A549 (cell line): ENCODE results near the gene GPS2. TPM values are rescaled to one million over a fixed set of nuclear protein-coding genes. Genes with fewer than 3 reads are reported as not detected.

Experiments used
- ATAC-seq, 2 experiments: fragments of 200-7000 bp in 1 of 2; fragments of >200 bp in 1 of 2; cut with Nextera tagmentation in 1 of 2; cut with Tn5 transposase in 1 of 2; 3 replicates each; pipeline versions ENCODE4 v1.8.0 to v1.9.1; 2018 to 2020; ENCODE audit warnings: mild to moderate bottlenecking in 1 of 2, moderate library complexity in 1 of 2
- CTCF ChIA-PET: fragments of 300-600 bp; sonication (Branson Sonifier 250); formaldehyde crosslinking; extraction: SDS; loops from one replicate; lab custom pipeline; 2021; ENCODE audit warnings: antibody characterized with exemption, inconsistent platforms; lab: Yijun Ruan, JAX
- POLR2A ChIA-PET: fragments of 350-600 bp; formaldehyde crosslinking; extraction: SDS; loops from one replicate; lab custom pipeline; 2021; ENCODE audit warnings: antibody characterized with exemption, inconsistent platforms; lab: Yijun Ruan, JAX
- DNase-seq, 2 experiments: peaks; one replicate each; pipeline versions ENCODE4 v3.0.0 to v3.0.0-alpha.2; 2011 to 2016; ENCODE audit warnings: low read depth in 1 of 2, low spot score in 1 of 2
- FAIRE-seq: peaks from 2 replicates; lab custom pipeline; 2011; peaks lifted over from hg19 to GRCh38; lab: Jason Lieb, UNC
- H3K27ac ChIP-seq, 2 experiments: fragments of >200 bp; sonication (Bioruptor Twin); formaldehyde crosslinking; 3 replicates each; pipeline ENCODE4 v1.5.1; 2016 to 2017
- H3K4me1 ChIP-seq: fragments of >200 bp; sonication (Bioruptor Twin); formaldehyde crosslinking; 3 replicates; pipeline ENCODE4 v1.6.1; 2016
- H3K4me2 ChIP-seq: fragments of >200 bp; sonication (Bioruptor Twin); formaldehyde crosslinking; 3 replicates; pipeline ENCODE4 v1.6.1; 2016
- H3K4me3 ChIP-seq: fragments of >200 bp; sonication (Bioruptor Twin); formaldehyde crosslinking; 3 replicates; pipeline ENCODE4 v1.5.1; 2016
- H3K9me3 ChIP-seq: fragments of >200 bp; sonication (Bioruptor Twin); formaldehyde crosslinking; 3 replicates; pipeline ENCODE4 v1.6.1; 2016
- BCL3 ChIP-seq: fragments of >200 bp; sonication (Bioruptor Twin); formaldehyde crosslinking; IDR thresholded peaks from 3 replicates; pipeline ENCODE4 v1.6.1; 2016
- BHLHE40 ChIP-seq: IDR thresholded peaks from 2 replicates; pipeline ENCODE4 v1.6.1; 2012; ENCODE audit warnings: low read depth, low read length, inconsistent platforms
- CBX8 ChIP-seq: fragments of 200-600 bp; sonication (generic); IDR thresholded peaks from 2 replicates; pipeline ENCODE4 v1.6.1; 2016
- CHD4 ChIP-seq: fragments of 200-600 bp; sonication (generic); IDR thresholded peaks from 2 replicates; pipeline ENCODE4 v1.6.1; 2016; ENCODE audit warnings: antibody characterized with exemption, mild to moderate bottlenecking, borderline replicate concordance
- EHF ChIP-seq: fragments of 250-450 bp; sonication (Bioruptor Pico); IDR thresholded peaks from 2 replicates; pipeline ENCODE4 v1.5.0; 2020; ENCODE audit warnings: mild to moderate bottlenecking
- ESRRA ChIP-seq: fragments of 150-350 bp; IDR thresholded peaks from 2 replicates; pipeline ENCODE4 v1.6.1; 2014; ENCODE audit warnings: mild to moderate bottlenecking, low read length, borderline replicate concordance
- GATA3 ChIP-seq: IDR thresholded peaks from 2 replicates; pipeline ENCODE4 v1.6.1; 2012; ENCODE audit warnings: borderline replicate concordance
- HES2 ChIP-seq: fragments of >200 bp; sonication (Bioruptor Twin); formaldehyde crosslinking; IDR thresholded peaks from 2 replicates; pipeline ENCODE4 v1.6.1; 2016
- HOXA7 ChIP-seq: fragments of 250-450 bp; sonication (Bioruptor Pico); IDR thresholded peaks from 2 replicates; pipeline ENCODE4 v1.5.0; 2020; ENCODE audit warnings: mild to moderate bottlenecking, moderate library complexity
- JUN ChIP-seq, 2 experiments: fragments of >200 bp; sonication (Bioruptor Twin); formaldehyde crosslinking; IDR thresholded peaks; 2 replicates in 1 of 2; 3 replicates in 1 of 2; pipeline ENCODE4 v1.6.1; 2016 to 2017
- KDM1A ChIP-seq: fragments of 200-600 bp; sonication (generic); IDR thresholded peaks from 2 replicates; pipeline ENCODE4 v1.6.1; 2016; ENCODE audit warnings: low read depth, mild to moderate bottlenecking
- MAFK ChIP-seq: fragments of 450-650 bp; IDR thresholded peaks from 2 replicates; pipeline ENCODE4 v1.6.1; 2014; ENCODE audit not compliant: partially characterized antibody
- NFE2L2 ChIP-seq: fragments of 150-350 bp; conservative IDR thresholded peaks from 2 replicates; pipeline ENCODE4 v1.6.1; 2014; ENCODE audit warnings: low read length
- NPAS2 ChIP-seq: fragments of 250-450 bp; sonication (Bioruptor Pico); IDR thresholded peaks from 2 replicates; pipeline ENCODE4 v1.8.0; 2022; ENCODE audit warnings: mild to moderate bottlenecking, moderate library complexity, borderline replicate concordance
- PHF8 ChIP-seq: fragments of 200-600 bp; sonication (generic); IDR thresholded peaks from 2 replicates; pipeline ENCODE4 v1.6.1; 2016; ENCODE audit warnings: low read depth, mild to moderate bottlenecking, antibody characterized with exemption, moderate library complexity, borderline replicate concordance
- POLR2A ChIP-seq: IDR thresholded peaks from 2 replicates; pipeline ENCODE4 v1.6.1; 2012; ENCODE audit warnings: mild to moderate bottlenecking, low read length
- RAD21 ChIP-seq, 2 experiments: fragments of >200 bp in 1 of 2; sonication (Bioruptor Twin) in 1 of 2; formaldehyde crosslinking in 1 of 2; IDR thresholded peaks in 1 of 2; conservative IDR thresholded peaks in 1 of 2; 2 replicates in 1 of 2; 3 replicates in 1 of 2; pipeline ENCODE4 v1.6.1; 2012 to 2018; ENCODE audit warnings: inconsistent platforms in 1 of 2
- RCOR1 ChIP-seq: fragments of 150-350 bp; IDR thresholded peaks from 2 replicates; pipeline ENCODE4 v1.6.1; 2014; ENCODE audit warnings: antibody characterized with exemption, low read length, low read depth
- ZC3H11A ChIP-seq: fragments of 450-650 bp; IDR thresholded peaks from 2 replicates; pipeline ENCODE4 v1.6.1; 2014; ENCODE audit warnings: antibody characterized with exemption, mild to moderate bottlenecking
- ZFP36 ChIP-seq: fragments of 450-650 bp; IDR thresholded peaks from 2 replicates; pipeline ENCODE4 v1.6.1; 2014; ENCODE audit warnings: borderline replicate concordance; ENCODE audit not compliant: partially characterized antibody
- WGBS: methylation state at CpG from one replicate; pipeline ENCODE4 v1.1.6; 2017; ENCODE audit errors: missing lambda C conversion rate; 5-methylcytosine and 5-hydroxymethylcytosine counted together
- polyA plus RNA-seq, 4 experiments: library from polyadenylated mRNA; depleted of rRNA in 3 of 4; stranded (reverse); fragments of >200 nt; fragmentation: RNase III in 1 of 4; extraction: RNeasy Plus Mini Kit Qiagen cat#74134 plus additional on column Dnase treatment in 1 of 4; gene quantifications; 2 replicates in 3 of 4; 3 replicates in 1 of 4; pipeline ENCODE4 v1.2.3, GENCODE V29; 2011 to 2017
- TF ChIP-seq, protein P1 (sequence below): IDR thresholded peaks from 2 replicates; pipeline ENCODE4 v1.6.1; 2012
- TF ChIP-seq, protein P2 (sequence below): IDR thresholded peaks from 2 replicates; pipeline ENCODE4 v1.6.1; 2012; ENCODE audit warnings: low read depth, borderline replicate concordance

The GPS2 gene
- polyA plus RNA-seq, 2 of the 4 experiments (the other 2 are of a cell fraction), result 61.7 to 158 TPM

DNA sequence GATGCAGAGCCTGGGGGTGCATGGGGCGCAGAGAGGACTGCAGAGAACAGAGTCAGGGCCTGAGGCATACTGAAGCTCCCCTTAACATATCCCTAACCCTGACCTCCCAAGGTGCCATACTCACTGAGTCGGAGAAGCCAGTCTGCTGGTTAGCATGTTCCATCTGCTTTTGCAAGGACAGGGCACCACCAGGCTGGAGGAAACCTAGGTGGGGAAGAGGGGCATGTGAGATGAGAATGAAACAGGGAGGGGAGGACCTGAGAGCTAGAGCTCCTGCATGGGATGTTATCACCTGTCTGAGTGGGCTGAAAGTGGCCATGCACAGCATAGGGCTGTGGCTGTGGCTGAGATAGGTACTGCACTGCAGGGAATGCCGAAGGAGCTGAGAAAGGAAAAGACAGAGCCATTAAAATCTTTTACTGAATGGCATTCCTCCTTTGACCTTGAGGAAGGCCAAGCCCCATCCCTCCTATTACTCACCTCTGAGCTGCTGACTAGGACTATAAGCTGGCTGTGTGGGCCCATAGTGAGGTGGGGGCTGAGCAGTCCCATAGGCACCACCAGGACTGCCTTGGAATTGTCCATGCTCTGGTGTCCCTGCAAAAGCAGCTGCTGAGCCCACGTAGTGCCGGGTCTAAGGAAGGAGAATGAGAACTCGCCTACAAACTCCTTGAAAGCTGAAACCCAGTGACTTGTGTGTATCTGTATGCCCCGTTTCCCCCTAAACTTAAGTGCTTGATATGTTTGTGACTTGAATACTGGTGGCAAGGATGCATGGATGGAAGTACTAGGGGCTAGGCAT lies 1.9 kb downstream of the GPS2 start (continued):
- TF ChIP-seq, protein P1, sequence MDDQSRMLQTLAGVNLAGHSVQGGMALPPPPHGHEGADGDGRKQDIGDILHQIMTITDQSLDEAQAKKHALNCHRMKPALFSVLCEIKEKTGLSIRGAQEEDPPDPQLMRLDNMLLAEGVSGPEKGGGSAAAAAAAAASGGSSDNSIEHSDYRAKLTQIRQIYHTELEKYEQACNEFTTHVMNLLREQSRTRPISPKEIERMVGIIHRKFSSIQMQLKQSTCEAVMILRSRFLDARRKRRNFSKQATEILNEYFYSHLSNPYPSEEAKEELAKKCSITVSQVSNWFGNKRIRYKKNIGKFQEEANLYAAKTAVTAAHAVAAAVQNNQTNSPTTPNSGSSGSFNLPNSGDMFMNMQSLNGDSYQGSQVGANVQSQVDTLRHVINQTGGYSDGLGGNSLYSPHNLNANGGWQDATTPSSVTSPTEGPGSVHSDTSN, result peak; percentile 70
- TF ChIP-seq MAFK (no peak), HOXA7 (CRISPR knock-in tag) (peak; percentile 90; the same call in 1 of the 2 replicates), PHF8 (no peak), ESRRA (peak; percentile 71; the same call in 1 of the 2 replicates), KDM1A (no peak), HES2 (no peak), ZC3H11A (no peak), RCOR1 (no peak), GATA3 (no peak), ZFP36 (no peak), BHLHE40 (no peak)
- TF ChIP-seq, protein P2, sequence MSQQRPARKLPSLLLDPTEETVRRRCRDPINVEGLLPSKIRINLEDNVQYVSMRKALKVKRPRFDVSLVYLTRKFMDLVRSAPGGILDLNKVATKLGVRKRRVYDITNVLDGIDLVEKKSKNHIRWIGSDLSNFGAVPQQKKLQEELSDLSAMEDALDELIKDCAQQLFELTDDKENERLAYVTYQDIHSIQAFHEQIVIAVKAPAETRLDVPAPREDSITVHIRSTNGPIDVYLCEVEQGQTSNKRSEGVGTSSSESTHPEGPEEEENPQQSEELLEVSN, result no peak

DNA sequence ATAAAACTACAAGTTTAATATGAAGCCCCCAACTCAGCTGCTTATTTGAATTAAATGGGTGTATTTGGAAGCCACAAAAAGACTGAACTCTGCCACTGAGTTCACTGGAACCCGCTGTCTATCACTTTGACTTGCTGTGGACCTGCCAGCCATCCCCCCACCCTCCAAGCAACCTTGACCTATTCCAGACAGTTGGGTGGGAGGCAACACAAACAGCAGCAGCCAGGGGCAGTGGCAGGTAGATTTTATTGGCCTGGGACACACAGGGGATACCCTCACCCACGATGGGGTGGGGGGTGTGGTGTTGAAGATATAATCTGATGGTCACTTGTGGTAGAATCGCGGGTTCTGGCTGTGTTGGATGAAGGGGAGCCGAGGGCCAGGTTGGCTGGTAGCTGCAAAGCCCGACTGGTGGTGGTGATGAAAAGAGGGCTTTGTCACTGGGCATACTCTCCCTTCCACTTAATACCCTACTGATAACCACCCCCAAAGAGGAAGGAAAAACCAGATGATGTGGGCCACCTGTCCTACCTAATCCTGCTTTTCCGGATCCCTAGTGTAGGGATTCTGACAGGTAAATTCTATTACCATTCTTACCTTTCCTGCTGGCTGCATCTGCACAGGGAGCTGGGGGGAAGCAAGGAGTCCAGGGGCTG lies 2.6 kb downstream of the GPS2 start:
- POLR2A ChIA-PET, result interaction anchor here (1.0 to 4.0 kb wide), 5 partner anchors 9 to 91 kb away, joined by 3 to 22 read pairs (median 4); partner anchors contain the start of genes NEURL4 and TMEM256
- WGBS, result 72% methylated on average over 7 of the region's 7 CpGs
- CTCF ChIA-PET, result interaction anchor here (0.8 to 6.1 kb wide), 10 partner anchors 9 to 92 kb away, joined by 3 to 58 read pairs (median 5); partner anchors contain the start of gene SLC2A4
- DNase-seq, result no peak
- Histone ChIP-seq H3K4me3 (no peak overlapping the region), H3K4me1 (peaks cover 57% of the 10 kb centered on the region), H3K9me3 (no peaks in the 10 kb centered on the region), H3K4me2 (peak overlapping the region; percentile 90), H3K27ac (0 out of 6 replicates have a peak overlapping the region, but pooled peaks of 1 of the 2 experiments have one; percentile 6)
- no peak for ATAC-seq
- FAIRE-seq, result no peak
- TF ChIP-seq NPAS2 (CRISPR knock-in tag) (no peak), CBX8 (no peak), CHD4 (no peak), EHF (CRISPR knock-in tag) (0 out of 2 replicates have a peak, but pooled peaks have one; percentile 15), POLR2A (peak; percentile 16; the same call in 1 of the 2 replicates), JUN (IDR thresholded peaks at IDR 0.05) (peak in 1 of 2 experiments; percentile 46; a peak in 2 of 5 replicates), BCL3 (peak; percentile 32; the same call in 1 of the 3 replicates), GATA3 (no peak), RAD21 (conservative IDR thresholded peaks at IDR 0.05 in 1 of 2, IDR thresholded peaks at IDR 0.05 in 1 of 2) (no peak), NFE2L2 (no peak)
